Liver (tissue), 9 donors: ENCODE data around the gene EDN1. TPM values are rescaled to one million over a fixed set of nuclear protein-coding genes. Genes with fewer than 3 reads are reported as not detected.

Experiments
- DNase-seq: peaks from one replicate; pipeline ENCODE4 v3.0.0-alpha.2; 2017; ENCODE audit warnings: low spot score
- H3K27ac ChIP-seq, 2 donors: one replicate each; pipeline ENCODE4 v1.7.0; 2013; ENCODE audit warnings: inconsistent platforms in 2 of 2, low read length in 2 of 2, control low read depth in 1 of 2, low read depth in 1 of 2, mild to moderate bottlenecking in 1 of 2
- H3K27me3 ChIP-seq, 4 donors: one replicate each; pipeline versions ENCODE4 v1.6.1 to v1.7.0; 2013; ENCODE audit warnings: low read length in 3 of 4, inconsistent platforms in 1 of 4, mild to moderate bottlenecking in 1 of 4, moderate library complexity in 1 of 4; ENCODE audit not compliant: control insufficient read depth in 4 of 4, insufficient read depth in 4 of 4
- H3K36me3 ChIP-seq, 4 donors: one replicate each; pipeline versions ENCODE4 v1.6.1 to v1.7.0; 2013; ENCODE audit warnings: low read length in 3 of 4, mild to moderate bottlenecking in 3 of 4, low read depth in 1 of 4, moderate library complexity in 1 of 4; ENCODE audit not compliant: control insufficient read depth in 4 of 4, insufficient read depth in 3 of 4
- H3K4me1 ChIP-seq, 4 donors: one replicate each; pipeline versions ENCODE4 v1.6.1 to v1.7.0; 2013; ENCODE audit warnings: low read length in 3 of 4, mild to moderate bottlenecking in 3 of 4, moderate library complexity in 1 of 4; ENCODE audit not compliant: control insufficient read depth in 4 of 4, insufficient read depth in 4 of 4
- H3K4me3 ChIP-seq, 3 donors: one replicate each; pipeline versions ENCODE4 v1.6.1 to v1.7.0; 2013; ENCODE audit warnings: low read length in 3 of 3, control low read depth in 1 of 3, low read depth in 1 of 3, mild to moderate bottlenecking in 1 of 3
- H3K9ac ChIP-seq, 2 donors: one replicate each; pipeline ENCODE4 v1.7.0; 2013; ENCODE audit warnings: low read length in 2 of 2, mild to moderate bottlenecking in 2 of 2, moderate library complexity in 2 of 2, control low read depth in 1 of 2, low read depth in 1 of 2
- H3K9me3 ChIP-seq, 4 donors: one replicate each; pipeline versions ENCODE4 v1.6.1 to v1.7.0; 2013; ENCODE audit warnings: low read length in 3 of 4; ENCODE audit not compliant: control insufficient read depth in 4 of 4
- ATF3 ChIP-seq: IDR thresholded peaks from 2 replicates; pipeline ENCODE4 v1.6.1; 2016; ENCODE audit warnings: antibody characterized with exemption
- EGR1 ChIP-seq, 2 donors: IDR thresholded peaks; 2 replicates each; pipeline ENCODE4 v1.6.1; 2016 to 2018; ENCODE audit warnings: antibody characterized with exemption in 2 of 2, low read depth in 2 of 2
- FOXA1 ChIP-seq: IDR thresholded peaks from 2 replicates; pipeline ENCODE4 v1.6.1; 2016; ENCODE audit warnings: antibody characterized with exemption
- FOXA2 ChIP-seq: IDR thresholded peaks from 2 replicates; pipeline ENCODE4 v1.6.1; 2016; ENCODE audit warnings: antibody characterized with exemption
- GABPA ChIP-seq, 2 donors: IDR thresholded peaks in 1 of 2; conservative IDR thresholded peaks in 1 of 2; 2 replicates each; pipeline ENCODE4 v1.6.1; 2016; ENCODE audit warnings: antibody characterized with exemption in 2 of 2, mild to moderate bottlenecking in 1 of 2, moderate library complexity in 1 of 2
- HNF4A ChIP-seq, 2 donors: conservative IDR thresholded peaks; 2 replicates each; pipeline ENCODE4 v1.6.1; 2016; ENCODE audit warnings: antibody characterized with exemption in 2 of 2, mild to moderate bottlenecking in 2 of 2
- HNF4G ChIP-seq: IDR thresholded peaks from 2 replicates; pipeline ENCODE4 v1.6.1; 2016; ENCODE audit warnings: antibody characterized with exemption
- JUND ChIP-seq, 2 donors: IDR thresholded peaks; 2 replicates each; pipeline ENCODE4 v1.6.1; 2016; ENCODE audit warnings: antibody characterized with exemption in 2 of 2
- MAX ChIP-seq: IDR thresholded peaks from 2 replicates; pipeline ENCODE4 v1.6.1; 2016; ENCODE audit warnings: antibody characterized with exemption
- RAD21 ChIP-seq, 2 donors: IDR thresholded peaks; 2 replicates each; pipeline ENCODE4 v1.6.1; 2016; ENCODE audit warnings: antibody characterized with exemption in 2 of 2, mild to moderate bottlenecking in 2 of 2
- REST ChIP-seq: IDR thresholded peaks from 2 replicates; pipeline ENCODE4 v1.6.1; 2016; ENCODE audit warnings: antibody characterized with exemption, mild to moderate bottlenecking
- RXRA ChIP-seq, 2 donors: IDR thresholded peaks; 2 replicates each; pipeline ENCODE4 v1.6.1; 2017 to 2018; ENCODE audit warnings: antibody characterized with exemption in 2 of 2, mild to moderate bottlenecking in 1 of 2
- SP1 ChIP-seq: IDR thresholded peaks from 2 replicates; pipeline ENCODE4 v1.6.1; 2018; ENCODE audit warnings: antibody characterized with exemption, mild to moderate bottlenecking
- TAF1 ChIP-seq: conservative IDR thresholded peaks from 2 replicates; pipeline ENCODE4 v1.6.1; 2016; ENCODE audit warnings: antibody characterized with exemption, mild to moderate bottlenecking
- YY1 ChIP-seq: IDR thresholded peaks from 2 replicates; pipeline ENCODE4 v1.6.1; 2016; ENCODE audit warnings: antibody characterized with exemption, mild to moderate bottlenecking
- ZBTB33 ChIP-seq: IDR thresholded peaks from 2 replicates; pipeline ENCODE4 v1.6.1; 2016; ENCODE audit warnings: antibody characterized with exemption
- WGBS: extraction: QIAGEN DNeasy Blood & Tissue Kit; methylation state at CpG from one replicate; pipeline ENCODE4 v1.1.7; 2013; 5-methylcytosine and 5-hydroxymethylcytosine counted together
- polyA plus RNA-seq, 2 donors: library from polyadenylated mRNA; stranded (reverse) in 1 of 2; unstranded in 1 of 2; fragments of 200-250 nt in 1 of 2; fragments of >200 nt in 1 of 2; fragmentation: Nextera tagmentation in 1 of 2; extraction: Ambion mirVana in 1 of 2; gene quantifications; one replicate each; pipeline versions ENCODE4 v1.2.1 to v1.2.3, GENCODE V29; 2013 to 2015
- total RNA-seq, 2 donors: library from RNA; depleted of rRNA; stranded (reverse); fragments of >200 nt; gene quantifications; one replicate each; pipeline ENCODE4 v1.2.3, GENCODE V29; 2014
- donor health status: healthy.
- donor health status: healthy.
- donor health status: healthy.
- donor health status: healthy.
- donor health status: healthy.

EDN1 gene
- total and polyA plus RNA-seq, 4 donors, result 0.70 to 1.2 (median 1.0) TPM

GRCh38 chr6:12336121-12336971 is 46.2 kb downstream of the EDN1 start:
- Histone ChIP-seq H3K4me3 (no peak overlapping the region), H3K27me3 (no peaks in the 10 kb centered on the region), H3K9me3 (no peaks in the 10 kb centered on the region), H3K4me1 (peaks cover 19 to 63% (median 47%) of the 10 kb centered on the region in 4 donors), H3K27ac (peak overlapping the region; percentile 8 to 48), H3K36me3 (no peaks in the 10 kb centered on the region), H3K9ac (no peak overlapping the region)
- 40% methylated on average over 5 of the region's 5 CpGs for WGBS
- DNase-seq, result no peak
- TF ChIP-seq YY1 (no peak), HNF4A (conservative IDR thresholded peaks at IDR 0.05) (no peak), RXRA (IDR thresholded peaks at IDR 0.05) (no peak)

- H3K4me1 ChIP-seq, result peaks cover 24 to 78% (median 64%) of the 10 kb centered on the region in 4 donors
- no peak overlapping the region for H3K4me3 ChIP-seq
- TF ChIP-seq HNF4G (no peak), GABPA (IDR thresholded peaks at IDR 0.05 in 1 of 2, conservative IDR thresholded peaks at IDR 0.05 in 1 of 2) (no peak), MAX (no peak), RAD21 (IDR thresholded peaks at IDR 0.05) (no peak), ZBTB33 (no peak), FOXA2 (no peak), HNF4A (conservative IDR thresholded peaks at IDR 0.05) (peak; percentile 5 to 49)
- H3K9me3 ChIP-seq, result no peaks in the 10 kb centered on the region
- DNase-seq, result no peak
- no peak overlapping the region for H3K9ac ChIP-seq
- H3K36me3 ChIP-seq, result no peaks in the 10 kb centered on the region
- peak overlapping the region; percentile 32 to 69 for H3K27ac ChIP-seq
- no peaks in the 10 kb centered on the region for H3K27me3 ChIP-seq
- 36% methylated on average over 3 of the region's 3 CpGs for WGBS
These were observed 48.9 kb downstream of the EDN1 start for GRCh38 chr6:12339022-12339421.

- Histone ChIP-seq H3K9ac (no peak overlapping the region), H3K4me3 (no peak overlapping the region), H3K36me3 (no peaks in the 10 kb centered on the region), H3K4me1 (peaks cover 30 to 83% (median 69%) of the 10 kb centered on the region in 4 donors), H3K27ac (peak overlapping the region; percentile 32 to 69), H3K27me3 (no peaks in the 10 kb centered on the region), H3K9me3 (no peaks in the 10 kb centered on the region)
- WGBS, result 40% methylated on average over 12 of the region's 12 CpGs
- DNase-seq, result no peak
- TF ChIP-seq FOXA1, result no peak
- peak; percentile 71 for TF ChIP-seq MAX
- TF ChIP-seq HNF4A (conservative IDR thresholded peaks at IDR 0.05), result peak; percentile 74 to 87
- TF ChIP-seq REST, result peak; percentile 51
- TF ChIP-seq TAF1, result no peak
- TF ChIP-seq RXRA (IDR thresholded peaks at IDR 0.05), result peak; percentile 76 to 89
- peak; percentile 44 to 50 for TF ChIP-seq RAD21 (IDR thresholded peaks at IDR 0.05)
- no peak for TF ChIP-seq GABPA (IDR thresholded peaks at IDR 0.05 in 1 of 2, conservative IDR thresholded peaks at IDR 0.05 in 1 of 2)
- TF ChIP-seq ATF3, result no peak
- TF ChIP-seq EGR1 (IDR thresholded peaks at IDR 0.05; ENCODE audit: low read depth in 2 of 2), result peak in 1 of 2 donors; percentile 55
- peak; percentile 18 for TF ChIP-seq FOXA2
- no peak for TF ChIP-seq HNF4G
- peak; percentile 50 for TF ChIP-seq SP1
- peak; percentile 32 for TF ChIP-seq ZBTB33
- peak in 1 of 2 donors; percentile 74 for TF ChIP-seq JUND (IDR thresholded peaks at IDR 0.05)
These were observed 49.8 kb downstream of the EDN1 start for GRCh38 chr6:12339808-12340487.
